WTC11 (cell line): ENCODE data around the gene CD6. TPM values are rescaled to one million over a fixed set of nuclear protein-coding genes. Genes with fewer than 3 reads are reported as not detected.

Source experiments
- ATAC-seq: fragments of 200-7000 bp; cut with Tn5 transposase; 2 replicates; pipeline ENCODE4 v1.10.0; 2021; ENCODE audit warnings: mild to moderate bottlenecking, moderate library complexity
- CTCF ChIA-PET: fragments of 300-600 bp; sonication (Branson Sonifier 250); formaldehyde crosslinking; loops from one replicate; lab custom pipeline; 2021; ENCODE audit warnings: antibody characterized with exemption; lab: Charles Lee
- POLR2A ChIA-PET: fragments of 350-600 bp; sonication (Branson Sonifier 250); formaldehyde crosslinking; loops from one replicate; lab custom pipeline; 2021; ENCODE audit warnings: antibody characterized with exemption; lab: Charles Lee
- DNase-seq: peaks from one replicate; pipeline ENCODE4 v3.0.0; 2021; ENCODE audit warnings: low spot score
- H3K27ac Mint-ChIP-seq: 2 replicates; pipeline ENCODE4 v1.8.0; 2021; ENCODE audit warnings: mixed read lengths
- H3K27me3 Mint-ChIP-seq: 2 replicates; pipeline ENCODE4 v1.8.0; 2021; ENCODE audit warnings: low read depth, mild to moderate bottlenecking, moderate library complexity, mixed read lengths
- H3K36me3 Mint-ChIP-seq: 2 replicates; pipeline ENCODE4 v1.8.0; 2021; ENCODE audit warnings: mixed read lengths
- H3K4me1 Mint-ChIP-seq: 2 replicates; pipeline ENCODE4 v1.8.0; 2022; ENCODE audit warnings: mixed read lengths
- H3K4me3 Mint-ChIP-seq: 2 replicates; pipeline ENCODE4 v1.8.0; 2021; ENCODE audit warnings: mild to moderate bottlenecking, moderate library complexity, mixed read lengths
- H3K9me3 Mint-ChIP-seq: 2 replicates; pipeline ENCODE4 v1.8.0; 2021; ENCODE audit warnings: mixed read lengths
- AFF4 ChIP-seq: sonication (generic); formaldehyde crosslinking; IDR thresholded peaks from 2 replicates; pipeline ENCODE4 v1.8.1; 2023; ENCODE audit warnings: mild to moderate bottlenecking, missing genetic modification reagents, borderline replicate concordance
- ATF6 ChIP-seq: sonication (generic); formaldehyde crosslinking; IDR thresholded peaks from 2 replicates; pipeline ENCODE4 v1.8.1; 2023; ENCODE audit warnings: mild to moderate bottlenecking, missing genetic modification reagents
- CBFB ChIP-seq: sonication (generic); formaldehyde crosslinking; IDR thresholded peaks from 2 replicates; pipeline ENCODE4 v1.8.1; 2022; ENCODE audit warnings: mild to moderate bottlenecking, low read depth, missing genetic modification reagents
- CREB1 ChIP-seq: sonication (generic); formaldehyde crosslinking; IDR thresholded peaks from 2 replicates; pipeline ENCODE4 v1.8.0; 2023; ENCODE audit warnings: mild to moderate bottlenecking, missing genetic modification reagents
- E2F4 ChIP-seq: sonication (generic); formaldehyde crosslinking; IDR thresholded peaks from 2 replicates; pipeline ENCODE4 v1.8.1; 2022; ENCODE audit warnings: low read depth, mild to moderate bottlenecking, moderate library complexity, missing genetic modification reagents, borderline replicate concordance
- HMGXB4 ChIP-seq: sonication (generic); formaldehyde crosslinking; IDR thresholded peaks from 2 replicates; pipeline ENCODE4 v1.8.1; 2023; ENCODE audit warnings: mild to moderate bottlenecking, moderate library complexity, missing genetic modification reagents
- JUN ChIP-seq: sonication (generic); formaldehyde crosslinking; IDR thresholded peaks from 2 replicates; pipeline ENCODE4 v1.8.0; 2023; ENCODE audit warnings: mild to moderate bottlenecking, missing genetic modification reagents
- OVOL2 ChIP-seq: fragments of 250-450 bp; sonication (Bioruptor Pico); IDR thresholded peaks from 2 replicates; pipeline ENCODE4 v1.9.0; 2021; ENCODE audit warnings: mild to moderate bottlenecking, borderline replicate concordance
- PRDM15 ChIP-seq: sonication (generic); formaldehyde crosslinking; IDR thresholded peaks from 2 replicates; pipeline ENCODE4 v1.8.0; 2022; ENCODE audit warnings: missing genetic modification reagents
- SMAD3 ChIP-seq: sonication (generic); formaldehyde crosslinking; IDR thresholded peaks from 2 replicates; pipeline ENCODE4 v1.8.0; 2022; ENCODE audit warnings: missing genetic modification reagents, mild to moderate bottlenecking, borderline replicate concordance
- SOX15 ChIP-seq: fragments of 250-450 bp; sonication (Bioruptor Pico); IDR thresholded peaks from 2 replicates; pipeline ENCODE4 v1.9.0; 2021; ENCODE audit warnings: mild to moderate bottlenecking
- TEAD1 ChIP-seq: sonication (generic); formaldehyde crosslinking; IDR thresholded peaks from 2 replicates; pipeline ENCODE4 v1.8.0; 2022; ENCODE audit warnings: mild to moderate bottlenecking, missing genetic modification reagents
- USF1 ChIP-seq: sonication (generic); formaldehyde crosslinking; IDR thresholded peaks from 2 replicates; pipeline ENCODE4 v1.8.0; 2022; ENCODE audit warnings: mild to moderate bottlenecking, missing genetic modification reagents
- ZNF317 ChIP-seq: sonication (generic); formaldehyde crosslinking; IDR thresholded peaks from 2 replicates; pipeline ENCODE4 v1.8.1; 2023; ENCODE audit warnings: low read depth, mild to moderate bottlenecking, moderate library complexity, missing genetic modification reagents, borderline replicate concordance
- ZNF425 ChIP-seq: fragments of 250-450 bp; sonication (Bioruptor Pico); conservative IDR thresholded peaks from 2 replicates; pipeline ENCODE4 v1.9.0; 2021; ENCODE audit warnings: mild to moderate bottlenecking
- ZNF671 ChIP-seq: fragments of 250-450 bp; sonication (Bioruptor Pico); IDR thresholded peaks from 2 replicates; pipeline ENCODE4 v1.8.0; 2021; ENCODE audit warnings: mild to moderate bottlenecking
- total RNA-seq: library from RNA; stranded (reverse); gene quantifications from 3 replicates; pipeline ENCODE4 v1.2.3, GENCODE V29; 2021

The CD6 gene
- total RNA-seq, 1 experiment from 2014 or later = 1.0 TPM

GRCh38 chr11:61066645-61067044, 95.2 kb downstream of the CD6 start:
- Mint-ChIP-seq H3K4me1 (0 out of 2 replicates have a peak, but pooled peaks cover 3% of the 10 kb centered on the region), H3K36me3 (no peaks in the 10 kb centered on the region), H3K4me3 (no peak overlapping the region), H3K9me3 (no peaks in the 10 kb centered on the region), H3K27ac (no peak overlapping the region), H3K27me3 (no peaks in the 10 kb centered on the region; the same call in 1 of the 2 replicates)
- CTCF ChIA-PET = no interaction called here
- POLR2A ChIA-PET = no interaction called here
- DNase-seq = no peak
- ATAC-seq = no peak
- no peak for TF ChIP-seq HMGXB4
- TF ChIP-seq OVOL2 (CRISPR knock-in tag) = no peak
- TF ChIP-seq USF1 (CRISPR knock-in tag) = no peak
- TF ChIP-seq PRDM15 (CRISPR knock-in tag) = no peak
- TF ChIP-seq SOX15 (CRISPR knock-in tag) = no peak
- no peak for TF ChIP-seq E2F4
- no peak for TF ChIP-seq ZNF425 (CRISPR knock-in tag)
- TF ChIP-seq TEAD1 (CRISPR knock-in tag) = no peak
- TF ChIP-seq ATF6 = no peak
- TF ChIP-seq CREB1 (CRISPR knock-in tag) = no peak
- TF ChIP-seq AFF4 (CRISPR knock-in tag) = no peak
- no peak for TF ChIP-seq CBFB (CRISPR knock-in tag)
- no peak for TF ChIP-seq JUN
- no peak for TF ChIP-seq ZNF317 (CRISPR knock-in tag)
- TF ChIP-seq SMAD3 = no peak
- no peak for TF ChIP-seq ZNF671
- TF ChIP-seq, all 79 proteins: peak for 0
